Measurements from ENCODE around the gene CACNA2D3.

- TF ChIP-seq EP300 (IDR thresholded peaks at IDR 0.05): no peak
- no peak for TF ChIP-seq CTCF (IDR thresholded peaks at IDR 0.05)
- no peak for TF ChIP-seq POLR2A (IDR thresholded peaks at IDR 0.05)
Observed at GRCh38 chr3:54366007-54366750, 243.8 kb downstream of the CACNA2D3 start.

Measured in tibial nerve (tissue), 4 donors.